Measurements from ENCODE around the gene ZNF362.

The ZNF362 gene

GRCh38 chr1:33244809-33245186, 11.5 kb upstream of the ZNF362 start:
- DNase-seq (ENCODE audit: low read depth) = no peak

DNA sequence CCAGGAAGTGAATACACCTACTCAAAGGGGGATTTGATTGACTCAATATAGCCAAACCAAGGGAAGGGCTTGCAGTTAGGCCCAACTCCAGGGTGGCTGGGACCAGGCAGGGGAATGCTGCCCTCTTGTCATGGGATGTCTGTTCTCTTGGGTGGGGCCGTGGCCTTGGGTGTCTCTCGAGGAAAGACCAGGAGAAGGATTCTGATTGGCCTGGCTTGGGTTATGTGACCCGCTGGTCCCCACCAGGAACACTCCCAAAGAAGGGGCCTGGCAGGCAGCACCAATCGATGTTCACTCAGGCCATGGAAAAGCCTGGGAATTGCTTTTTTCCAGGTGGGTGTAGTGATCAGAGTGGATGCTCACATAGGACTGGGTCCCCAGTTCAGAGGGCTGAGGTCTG, 10.1 kb upstream of the ZNF362 start:
- DNase-seq (ENCODE audit: low read depth) = no peak

- DNase-seq (ENCODE audit: low read depth) = no peak
Observed at GRCh38 chr1:33247545-33247944, 8.7 kb upstream of the ZNF362 start.

DNA sequence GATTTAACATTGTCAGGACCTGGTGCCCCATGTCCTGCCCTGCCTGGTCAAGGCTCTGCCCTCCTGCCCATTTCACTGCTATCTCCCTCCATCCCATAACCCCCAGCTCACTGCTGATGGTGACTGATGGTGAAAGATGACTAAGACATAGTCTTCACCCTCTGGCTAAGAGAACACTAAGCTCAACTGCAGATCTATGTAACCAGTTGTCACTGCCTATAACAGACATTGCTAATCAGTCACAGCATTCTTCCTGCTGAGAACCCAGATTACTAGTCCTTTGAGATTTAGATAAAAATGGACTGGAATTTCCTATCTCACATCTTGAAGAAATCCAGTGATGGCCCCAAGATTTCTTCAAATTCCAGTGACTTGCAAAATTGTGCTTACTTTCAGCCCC, 8.0 kb upstream of the ZNF362 start:
- no peak for DNase-seq (ENCODE audit: low read depth)

DNA sequence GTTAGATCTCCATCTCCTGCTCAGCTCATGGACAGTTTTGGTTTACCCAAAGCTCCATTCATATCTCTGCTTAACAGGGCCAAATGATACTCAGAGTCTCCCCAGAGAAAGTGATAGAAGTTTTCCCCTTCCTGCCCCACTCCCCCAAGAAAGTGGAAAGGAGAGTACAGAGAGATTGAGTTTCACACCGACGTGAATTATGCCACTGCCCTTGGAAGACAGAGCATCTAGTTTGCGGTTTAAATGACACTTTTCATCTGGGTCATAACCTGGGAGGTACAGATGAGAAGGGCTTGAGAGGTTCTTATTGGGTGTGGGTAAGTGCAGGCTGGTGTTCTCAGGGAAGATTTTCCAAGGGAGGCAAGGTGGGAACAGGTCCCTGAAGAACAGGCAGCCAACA, 6.9 kb upstream of the ZNF362 start:
- no peak for DNase-seq (ENCODE audit: low read depth)

DNA sequence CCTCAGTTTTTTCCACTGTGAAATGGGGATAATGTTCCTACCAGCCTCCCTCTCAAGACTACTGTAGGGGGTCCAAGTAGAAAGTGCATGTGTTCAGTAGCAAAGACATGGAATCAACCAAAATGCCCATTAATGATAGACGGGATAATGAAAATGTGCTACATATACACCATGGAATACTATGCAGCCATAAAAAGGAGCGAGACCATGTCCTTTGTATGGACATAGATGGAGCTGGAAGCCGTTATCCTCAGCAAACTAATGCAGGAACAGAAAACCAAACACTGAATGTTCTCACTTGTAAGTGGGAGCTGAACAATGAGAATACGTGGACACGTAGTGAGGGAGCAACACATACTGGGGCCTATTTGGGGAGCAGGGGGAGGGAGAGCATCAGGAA, 6.1 kb upstream of the ZNF362 start:
- DNase-seq (ENCODE audit: low read depth) = no peak

DNA sequence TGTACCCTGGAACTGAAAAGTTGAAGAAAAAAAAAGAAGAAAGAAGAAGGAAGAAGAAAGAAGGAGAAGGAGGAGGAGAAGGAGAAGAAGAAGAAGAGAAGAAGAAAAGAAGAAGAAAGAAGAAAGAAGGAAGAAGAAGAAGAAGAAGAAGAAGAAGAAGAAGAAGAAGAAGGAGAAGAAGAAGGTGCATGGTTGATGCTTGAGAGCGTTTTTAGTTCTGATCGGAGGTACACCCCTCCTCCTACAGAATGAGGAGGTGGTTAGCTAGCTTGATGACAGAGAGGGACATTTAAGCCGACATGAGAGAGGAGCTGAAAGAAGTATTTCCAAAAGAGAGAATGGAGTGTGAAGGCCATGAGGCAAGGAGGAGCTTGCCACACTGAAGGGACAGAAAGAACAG, 5.6 kb upstream of the ZNF362 start:
- no peak for DNase-seq (ENCODE audit: low read depth)

- no peak for DNase-seq (ENCODE audit: low read depth)
Observed at GRCh38 chr1:33254491-33254890, 1.8 kb upstream of the ZNF362 start.

GRCh38 chr1:33255347-33256220, 708 bp upstream of the ZNF362 start:
- DNase-seq (ENCODE audit: low read depth) = no peak

GRCh38 chr1:33256221-33256470, 146 bp upstream of the ZNF362 start:
- DNase-seq (ENCODE audit: low read depth) = no peak

- no peak for DNase-seq (ENCODE audit: low read depth)
Observed at GRCh38 chr1:33257207-33257771, 997 bp downstream of the ZNF362 start.

DNA sequence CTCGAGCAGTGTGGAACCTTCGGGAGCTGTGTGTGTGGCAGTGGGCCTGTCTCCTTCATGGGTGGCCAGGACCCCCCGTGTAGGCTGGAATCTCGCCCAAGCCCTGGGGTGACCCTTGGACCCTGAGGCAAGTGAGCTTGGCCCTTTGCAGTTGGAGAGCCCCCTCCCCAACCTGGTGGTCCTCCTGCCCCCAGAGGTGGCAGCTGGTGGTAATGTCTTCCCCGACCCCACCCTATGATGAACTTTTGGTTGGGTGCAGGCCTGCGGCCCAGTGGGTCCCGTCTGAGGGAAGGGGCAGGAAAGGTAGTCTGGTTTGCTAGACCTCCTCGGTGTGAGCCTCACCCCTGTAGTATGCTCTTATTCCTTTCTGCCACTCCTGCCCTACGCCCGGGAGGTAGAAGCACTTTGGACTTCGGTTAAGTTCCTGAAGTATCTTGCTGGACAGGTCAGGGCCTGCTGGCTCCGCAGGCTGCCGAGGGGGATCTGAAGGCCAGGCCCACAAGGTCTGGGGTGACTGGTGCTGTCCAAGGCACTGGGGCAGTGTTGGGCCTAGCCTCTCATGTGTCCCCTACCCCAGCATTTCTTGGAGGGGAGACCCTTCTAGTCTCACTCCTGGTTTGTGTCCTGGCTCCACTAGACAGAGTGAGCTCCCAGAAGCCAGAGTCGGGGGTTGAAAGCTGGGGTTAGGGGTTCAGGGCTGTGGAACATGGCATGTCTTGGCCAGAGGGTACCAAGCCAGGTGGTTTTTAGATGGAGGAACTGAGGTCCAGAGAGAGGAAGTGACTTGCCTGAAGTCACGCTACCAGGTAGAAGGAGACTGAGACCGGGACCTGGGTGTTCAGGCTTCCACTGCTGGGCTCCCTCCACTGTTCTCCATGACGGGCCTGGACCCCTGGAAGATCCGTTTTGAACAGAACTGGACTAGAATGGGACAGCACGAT, 1.8 kb downstream of the ZNF362 start:
- no peak for DNase-seq (ENCODE audit: low read depth)

GRCh38 chr1:33258788-33259274, 2.5 kb downstream of the ZNF362 start:
- DNase-seq (ENCODE audit: low read depth) = no peak

- DNase-seq (ENCODE audit: low read depth) = no peak
Observed at GRCh38 chr1:33259879-33260278, 3.6 kb downstream of the ZNF362 start.

- no peak for DNase-seq (ENCODE audit: low read depth)
Observed at GRCh38 chr1:33260439-33260838, 4.1 kb downstream of the ZNF362 start.

DNA sequence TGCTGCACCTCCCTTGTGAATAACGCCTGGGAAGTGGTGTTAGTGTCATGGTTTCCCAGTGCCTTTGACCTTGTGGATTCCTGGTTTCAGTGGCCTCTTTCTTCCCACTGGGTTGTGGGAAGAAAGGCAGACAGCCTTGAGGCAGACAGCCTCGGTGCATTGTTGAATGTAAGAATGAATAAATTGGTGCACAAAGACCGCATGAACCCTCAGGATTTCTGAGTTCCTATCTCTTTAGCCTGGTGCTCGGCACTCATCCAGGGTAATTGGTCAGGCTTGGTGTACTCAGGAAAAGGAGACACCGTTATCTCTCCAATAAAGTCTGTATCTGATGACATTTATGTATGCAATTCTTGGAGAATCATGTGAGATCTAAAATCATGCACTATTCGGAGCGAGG, 5.1 kb downstream of the ZNF362 start:
- no peak for DNase-seq (ENCODE audit: low read depth)

DNA sequence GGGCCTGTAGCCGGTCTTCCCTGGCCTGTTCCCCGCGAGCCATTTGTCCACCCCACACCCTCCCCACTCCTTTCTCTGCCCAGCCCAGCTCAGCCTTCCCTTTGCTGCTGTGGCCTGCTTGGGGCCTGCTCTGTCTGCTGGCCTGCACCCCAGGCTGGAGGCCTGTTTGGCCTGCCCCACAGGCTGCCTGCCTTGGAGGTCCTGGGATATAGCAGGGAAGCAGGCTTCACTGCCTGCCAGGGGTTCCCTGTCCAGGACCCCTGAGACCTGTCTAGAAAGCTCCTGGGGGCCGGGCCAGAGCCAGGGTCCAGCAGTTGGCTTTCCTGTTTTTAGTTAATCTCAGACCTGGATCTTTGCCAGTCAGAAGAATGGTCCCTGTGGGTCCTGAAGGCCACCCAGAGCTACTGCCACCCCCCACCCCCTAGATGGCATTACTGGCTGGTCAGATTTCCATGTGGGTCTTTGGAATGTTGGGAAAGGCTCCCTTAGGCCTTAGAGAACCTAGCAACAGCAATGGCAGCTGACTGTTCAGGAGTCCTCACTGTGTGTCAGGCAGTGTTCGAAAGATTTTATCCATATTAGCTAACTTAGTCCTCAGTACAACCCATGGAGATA, 7.7 kb downstream of the ZNF362 start:
- no peak for DNase-seq (ENCODE audit: low read depth)

GRCh38 chr1:33265780-33266605, 9.7 kb downstream of the ZNF362 start:
- no peak for DNase-seq (ENCODE audit: low read depth)

GRCh38 chr1:33266766-33267165, 10.5 kb downstream of the ZNF362 start:
- no peak for DNase-seq (ENCODE audit: low read depth)

GRCh38 chr1:33267468-33268205, 11.3 kb downstream of the ZNF362 start:
- DNase-seq (ENCODE audit: low read depth) = no peak

- DNase-seq (ENCODE audit: low read depth) = no peak
Observed at GRCh38 chr1:33268457-33268856, 12.2 kb downstream of the ZNF362 start.
